SK-N-SH (cell line): ENCODE data around the gene PARD3. TPM values are rescaled to one million over a fixed set of nuclear protein-coding genes. Genes with fewer than 3 reads are reported as not detected.
A peak's percentile ranks its signal among the peaks of the same experiment; 100 is the strongest.

Source experiments
- CTCF ChIA-PET: fragments of 300-600, 350-600 bp; formaldehyde crosslinking; extraction: SDS; loops from one replicate; lab custom pipeline; 2021; lab: Yijun Ruan, JAX
- POLR2A ChIA-PET: fragments of 350-600 bp; sonication (Branson Sonifier 250); formaldehyde crosslinking; extraction: SDS; loops from one replicate; lab custom pipeline; 2020; ENCODE audit warnings: antibody characterized with exemption, inconsistent platforms; lab: Yijun Ruan, JAX
- DNase-seq: peaks from one replicate; pipeline ENCODE4 v3.0.0; 2012
- H2AFZ ChIP-seq: fragments of 200-600 bp; sonication (generic); 2 replicates; pipeline ENCODE4 v1.8.1; 2016; ENCODE audit warnings: antibody characterized with exemption, mild to moderate bottlenecking, low read depth
- H3F3A ChIP-seq: fragments of 200-600 bp; sonication (generic); replicated peaks from 2 replicates; pipeline ENCODE3; 2016; ENCODE audit warnings: antibody characterized with exemption, mild to moderate bottlenecking; ENCODE audit not compliant: insufficient read depth
- H3K27ac ChIP-seq, 2 experiments: fragments of 200-500 bp in 1 of 2; fragments of 200-600 bp in 1 of 2; sonication (Bioruptor generic) in 1 of 2; sonication (generic), shearing (Covaris generic) in 1 of 2; 2 replicates each; pipeline versions ENCODE4 v1.5.1 to v1.6.1; 2014 to 2016; ENCODE audit warnings: low read depth in 2 of 2, inconsistent platforms in 1 of 2, low read length in 1 of 2, mild to moderate bottlenecking in 1 of 2, mixed read lengths in 1 of 2
- H3K27me3 ChIP-seq: fragments of 200-600 bp; sonication (generic), shearing (Covaris generic); 2 replicates; pipeline ENCODE4 v1.6.1; 2016; ENCODE audit warnings: mixed run types; ENCODE audit not compliant: insufficient read depth
- H3K36me3 ChIP-seq, 2 experiments: fragments of 200-500 bp in 1 of 2; fragments of 200-600 bp in 1 of 2; sonication (Bioruptor generic) in 1 of 2; sonication (generic) in 1 of 2; replicated peaks in 1 of 2; 2 replicates each; pipeline versions ENCODE3 to v1.5.1; 2014 to 2016; ENCODE audit warnings: low read length in 1 of 2, mild to moderate bottlenecking in 1 of 2; ENCODE audit not compliant: insufficient read depth in 2 of 2, control insufficient read depth in 1 of 2
- H3K4me1 ChIP-seq, 2 experiments: fragments of 200-500 bp in 1 of 2; fragments of 200-600 bp in 1 of 2; sonication (Bioruptor generic) in 1 of 2; sonication (generic), shearing (Covaris generic) in 1 of 2; 2 replicates each; pipeline versions ENCODE4 v1.5.1 to v1.6.1; 2014 to 2016; ENCODE audit warnings: low read depth in 1 of 2, low read length in 1 of 2, mixed run types in 1 of 2; ENCODE audit not compliant: insufficient read depth in 2 of 2, control insufficient read depth in 1 of 2
- H3K4me2 ChIP-seq: fragments of 200-600 bp; sonication (generic), shearing (Covaris generic); 2 replicates; pipeline ENCODE4 v1.6.1; 2017; ENCODE audit warnings: mixed run types
- H3K4me3 ChIP-seq, 2 experiments: fragments of 200-500 bp in 1 of 2; fragments of 200-600 bp in 1 of 2; sonication (Bioruptor generic) in 1 of 2; sonication (generic), shearing (Covaris generic) in 1 of 2; 2 replicates each; pipeline versions ENCODE4 v1.5.1 to v1.8.1; 2014 to 2016; ENCODE audit warnings: low read depth in 2 of 2, inconsistent platforms in 1 of 2, low read length in 1 of 2, mild to moderate bottlenecking in 1 of 2, mixed read lengths in 1 of 2, moderate library complexity in 1 of 2
- H3K79me2 ChIP-seq: fragments of 200-600 bp; sonication (generic); 2 replicates; pipeline ENCODE4 v1.8.1; 2017; ENCODE audit warnings: mild to moderate bottlenecking; ENCODE audit not compliant: insufficient read depth
- H3K9ac ChIP-seq: fragments of 200-600 bp; sonication (generic); 2 replicates; pipeline ENCODE4 v1.6.1; 2017; ENCODE audit warnings: mixed run types
- H3K9me2 ChIP-seq: fragments of 200-600 bp; sonication (generic); 2 replicates; pipeline ENCODE4 v1.6.1; 2017; ENCODE audit warnings: mixed run types
- H3K9me3 ChIP-seq: fragments of 200-600 bp; sonication (generic); 2 replicates; pipeline ENCODE4 v1.6.1; 2017; ENCODE audit warnings: mixed run types, mild to moderate bottlenecking, moderate library complexity
- H4K20me1 ChIP-seq: fragments of 200-600 bp; sonication (generic); 2 replicates; pipeline ENCODE4 v1.6.1; 2017; ENCODE audit warnings: mild to moderate bottlenecking, mixed run types; ENCODE audit not compliant: insufficient read depth
- CTCF ChIP-seq: fragments of 200-600 bp; sonication (generic); IDR thresholded peaks from 2 replicates; pipeline ENCODE4 v1.6.1; 2017; ENCODE audit warnings: antibody characterized with exemption, mild to moderate bottlenecking, moderate library complexity
- IRF3 ChIP-seq: fragments of 150-350 bp; IDR thresholded peaks from 2 replicates; pipeline ENCODE4 v1.6.1; 2016; ENCODE audit warnings: mild to moderate bottlenecking, low read depth, low read length
- MAX ChIP-seq: IDR thresholded peaks from 2 replicates; pipeline ENCODE4 v1.4.0; 2012; ENCODE audit warnings: low read depth
- RAD21 ChIP-seq: IDR thresholded peaks from 2 replicates; pipeline ENCODE4 v1.6.1; 2012; ENCODE audit warnings: mild to moderate bottlenecking, low read length
- RFX5 ChIP-seq: IDR thresholded peaks from 2 replicates; pipeline ENCODE4 v1.6.1; 2012; ENCODE audit warnings: mild to moderate bottlenecking, improper control_type of control experiment, low read length
- SMC3 ChIP-seq: IDR thresholded peaks from 2 replicates; pipeline ENCODE4 v1.6.1; 2012; ENCODE audit warnings: low read depth, low read length, improper control_type of control experiment
- YY1 ChIP-seq: IDR thresholded peaks from 2 replicates; pipeline ENCODE4 v1.4.0; 2012; ENCODE audit warnings: low read depth, mild to moderate bottlenecking
- WGBS: methylation state at CpG from one replicate; pipeline ENCODE4 v1.1.6; 2017; ENCODE audit warnings: low lambda C conversion rate; 5-methylcytosine and 5-hydroxymethylcytosine counted together
- polyA plus RNA-seq, 3 experiments: library from polyadenylated mRNA; depleted of rRNA; stranded (reverse); fragments of >200 nt; gene quantifications; 2 replicates each; pipeline ENCODE4 v1.2.3, GENCODE V29; 2012
- TF ChIP-seq, protein P1 (sequence below): IDR thresholded peaks from 2 replicates; pipeline ENCODE4 v1.4.0; 2012; ENCODE audit warnings: low read depth, borderline replicate concordance

Gene PARD3
- polyA plus RNA-seq, 1 of the 3 experiments (the other 2 are of a cell fraction), result 29.4 TPM

GRCh38 chr10:34262985-34263384 lies 552.1 kb downstream of the PARD3 start:
- Histone ChIP-seq H3K27me3 (no peaks in the 10 kb centered on the region), H3K4me2 (no peak overlapping the region), H3K9me3 (no peaks in the 10 kb centered on the region), H3K9ac (no peak overlapping the region), H3K27ac (no peak overlapping the region), H3F3A (no peaks in the 10 kb centered on the region), H4K20me1 (no peaks in the 10 kb centered on the region), H3K4me1 (no peaks in the 10 kb centered on the region), H2AFZ (no peak overlapping the region), H3K9me2 (no peaks in the 10 kb centered on the region), H3K36me3 (peaks cover 0 to 3% of the 10 kb centered on the region in 2 experiments), H3K4me3 (no peak overlapping the region), H3K79me2 (no peaks in the 10 kb centered on the region)
- peak; percentile 23; the same call in 1 of the 2 replicates for TF ChIP-seq CTCF
- TF ChIP-seq, protein P1, sequence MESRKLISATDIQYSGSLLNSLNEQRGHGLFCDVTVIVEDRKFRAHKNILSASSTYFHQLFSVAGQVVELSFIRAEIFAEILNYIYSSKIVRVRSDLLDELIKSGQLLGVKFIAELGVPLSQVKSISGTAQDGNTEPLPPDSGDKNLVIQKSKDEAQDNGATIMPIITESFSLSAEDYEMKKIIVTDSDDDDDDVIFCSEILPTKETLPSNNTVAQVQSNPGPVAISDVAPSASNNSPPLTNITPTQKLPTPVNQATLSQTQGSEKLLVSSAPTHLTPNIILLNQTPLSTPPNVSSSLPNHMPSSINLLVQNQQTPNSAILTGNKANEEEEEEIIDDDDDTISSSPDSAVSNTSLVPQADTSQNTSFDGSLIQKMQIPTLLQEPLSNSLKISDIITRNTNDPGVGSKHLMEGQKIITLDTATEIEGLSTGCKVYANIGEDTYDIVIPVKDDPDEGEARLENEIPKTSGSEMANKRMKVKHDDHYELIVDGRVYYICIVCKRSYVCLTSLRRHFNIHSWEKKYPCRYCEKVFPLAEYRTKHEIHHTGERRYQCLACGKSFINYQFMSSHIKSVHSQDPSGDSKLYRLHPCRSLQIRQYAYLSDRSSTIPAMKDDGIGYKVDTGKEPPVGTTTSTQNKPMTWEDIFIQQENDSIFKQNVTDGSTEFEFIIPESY, result no peak
- TF ChIP-seq MAX, result no peak
- no peak for DNase-seq
- WGBS, result 96% methylated on average over 1 of the region's 1 CpG
- POLR2A ChIA-PET, result no interaction called here
- CTCF ChIA-PET, result interaction anchor here (1.0 kb wide), 1 partner anchor 82 kb away, joined by 3 read pairs; no protein-coding TSS in a partner anchor

- no peaks in the 10 kb centered on the region for H3K36me3 ChIP-seq
Observed at GRCh38 chr10:34260904-34261303, 554.2 kb downstream of the PARD3 start.

More at GRCh38 chr10:34260904-34261303, 554.2 kb downstream of the PARD3 start:
- Histone ChIP-seq H3K9me3 (no peaks in the 10 kb centered on the region), H3K9me2 (no peaks in the 10 kb centered on the region), H2AFZ (no peak overlapping the region), H3K4me1 (no peaks in the 10 kb centered on the region; a peak in 1 of 4 replicates), H3K27ac (no peak overlapping the region), H3K4me2 (no peak overlapping the region), H3K79me2 (no peaks in the 10 kb centered on the region), H3K4me3 (no peak overlapping the region), H3K9ac (no peak overlapping the region), H3K27me3 (no peaks in the 10 kb centered on the region), H3F3A (no peaks in the 10 kb centered on the region), H4K20me1 (no peaks in the 10 kb centered on the region)
- WGBS, result 88% methylated on average over 5 of the region's 5 CpGs
- TF ChIP-seq IRF3 (no peak), YY1 (no peak), RFX5 (no peak), RAD21 (no peak), SMC3 (no peak)
- POLR2A ChIA-PET, result no interaction called here
- no peak for DNase-seq
- CTCF ChIA-PET, result no interaction called here
